Measurements from ENCODE around the gene COL20A1.

The COL20A1 gene

GRCh38 chr20:63317601-63318291 lies 24.8 kb downstream of the COL20A1 start:
- TF ChIP-seq MAX (IDR thresholded peaks at IDR 0.05; ENCODE audit: low read depth, low read length) (no peak), MYC (IDR thresholded peaks at IDR 0.05; ENCODE audit: low read depth, low read length) (no peak), POLR2A (IDR thresholded peaks at IDR 0.05; ENCODE audit: extremely low read depth, insufficient read length) (no peak), CTCF (IDR thresholded peaks at IDR 0.05; ENCODE audit: low read depth, low read length) (no peak)
- no peak overlapping the region for H3K4me3 ChIP-seq (ENCODE audit: low read depth, low read length)
- peak; percentile 38 for DNase-seq (ENCODE audit: low read depth)

- no peak overlapping the region for H3K4me3 ChIP-seq (ENCODE audit: low read depth, low read length)
- TF ChIP-seq MYC (IDR thresholded peaks at IDR 0.05; ENCODE audit: low read depth, low read length) (no peak), CTCF (IDR thresholded peaks at IDR 0.05; ENCODE audit: low read depth, low read length) (no peak), MAX (IDR thresholded peaks at IDR 0.05; ENCODE audit: low read depth, low read length) (no peak), POLR2A (IDR thresholded peaks at IDR 0.05; ENCODE audit: extremely low read depth, insufficient read length) (no peak)
- no peak for DNase-seq (ENCODE audit: low read depth)
These were observed 25.6 kb downstream of the COL20A1 start for GRCh38 chr20:63318391-63319163.

- no peak for TF ChIP-seq POLR2A (IDR thresholded peaks at IDR 0.05; ENCODE audit: extremely low read depth, insufficient read length)
- TF ChIP-seq CTCF (IDR thresholded peaks at IDR 0.05; ENCODE audit: low read depth, low read length): no peak
- TF ChIP-seq MYC (IDR thresholded peaks at IDR 0.05; ENCODE audit: low read depth, low read length): no peak
- TF ChIP-seq MAX (IDR thresholded peaks at IDR 0.05; ENCODE audit: low read depth, low read length): no peak
- no peak overlapping the region for H3K4me3 ChIP-seq (ENCODE audit: low read depth, low read length)
- DNase-seq (ENCODE audit: low read depth): no peak
These were observed 26.4 kb downstream of the COL20A1 start for GRCh38 chr20:63319164-63320040.

GRCh38 chr20:63320041-63320511 lies 27.1 kb downstream of the COL20A1 start:
- no peak overlapping the region for H3K4me3 ChIP-seq (ENCODE audit: low read depth, low read length)
- DNase-seq (ENCODE audit: low read depth): no peak
- TF ChIP-seq CTCF (IDR thresholded peaks at IDR 0.05; ENCODE audit: low read depth, low read length): no peak
- no peak for TF ChIP-seq MYC (IDR thresholded peaks at IDR 0.05; ENCODE audit: low read depth, low read length)
- TF ChIP-seq MAX (IDR thresholded peaks at IDR 0.05; ENCODE audit: low read depth, low read length): no peak
- TF ChIP-seq POLR2A (IDR thresholded peaks at IDR 0.05; ENCODE audit: extremely low read depth, insufficient read length): no peak

GRCh38 chr20:63320616-63321147 lies 27.7 kb downstream of the COL20A1 start:
- H3K4me3 ChIP-seq (ENCODE audit: low read depth, low read length): no peak overlapping the region
- no peak for TF ChIP-seq MAX (IDR thresholded peaks at IDR 0.05; ENCODE audit: low read depth, low read length)
- no peak for TF ChIP-seq POLR2A (IDR thresholded peaks at IDR 0.05; ENCODE audit: extremely low read depth, insufficient read length)
- TF ChIP-seq CTCF (IDR thresholded peaks at IDR 0.05; ENCODE audit: low read depth, low read length): no peak
- no peak for TF ChIP-seq MYC (IDR thresholded peaks at IDR 0.05; ENCODE audit: low read depth, low read length)

More at GRCh38 chr20:63320616-63321147, 27.7 kb downstream of the COL20A1 start:
- no peak for DNase-seq (ENCODE audit: low read depth)

All from NB4 (cell line).